ENCODE data around the gene ITGA1.

The ITGA1 gene

DNA sequence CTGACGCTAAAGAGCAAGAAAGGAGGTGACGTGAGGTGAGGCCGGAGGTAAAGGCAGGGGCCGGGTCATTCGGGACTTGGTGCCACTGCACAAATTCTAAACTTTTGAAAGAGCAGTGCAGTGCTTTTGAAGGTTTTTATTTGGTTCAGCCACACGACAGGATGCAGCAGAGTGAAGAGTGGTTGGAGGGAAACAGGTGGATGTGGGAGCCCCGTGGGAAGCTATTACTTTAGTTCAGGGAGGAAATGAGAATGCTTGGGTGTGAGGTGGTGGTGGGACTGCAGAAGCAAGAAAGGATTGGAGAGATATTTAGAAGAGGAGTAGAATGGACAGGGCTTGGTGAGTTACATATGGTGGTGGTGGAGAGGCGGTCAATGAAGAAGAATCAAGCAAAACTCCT, 136.7 kb downstream of the ITGA1 start:
- H3K4me1 ChIP-seq (ENCODE audit: control insufficient read depth, insufficient read depth, low read length): no peaks in the 10 kb centered on the region; the same call in 1 of the 2 replicates
- H3K9ac ChIP-seq (ENCODE audit: low read depth, low read length): no peak overlapping the region
- no peaks in the 10 kb centered on the region for H3K9me3 ChIP-seq (ENCODE audit: control insufficient read depth, insufficient read depth, low read length)
- H3K27me3 ChIP-seq (ENCODE audit: control insufficient read depth, insufficient read depth, low read length): no peaks in the 10 kb centered on the region
- no peak overlapping the region for H3K4me3 ChIP-seq (ENCODE audit: low read depth, low read length)
- no peaks in the 10 kb centered on the region for H3K36me3 ChIP-seq (ENCODE audit: control insufficient read depth, insufficient read depth, low read length)
- no peak overlapping the region for H3K27ac ChIP-seq (ENCODE audit: low read depth, low read length)

DNA sequence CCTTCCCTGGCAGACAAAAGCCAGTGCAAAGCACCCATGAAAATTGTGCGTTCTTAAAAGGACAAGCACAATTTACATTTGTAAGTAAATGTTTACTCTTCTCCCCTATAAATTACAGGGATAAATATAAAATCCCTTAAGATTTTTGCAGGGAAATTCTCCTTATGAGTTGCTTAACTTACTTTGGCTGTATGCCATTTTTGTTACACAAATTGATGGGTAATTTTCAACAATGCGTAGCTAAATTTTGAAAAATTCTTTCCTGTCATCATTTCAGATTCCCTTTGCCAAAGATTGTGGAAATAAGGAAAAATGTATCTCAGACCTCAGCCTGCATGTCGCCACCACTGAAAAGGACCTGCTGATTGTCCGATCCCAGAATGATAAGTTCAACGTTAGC, 137.3 kb downstream of the ITGA1 start:
- no peaks in the 10 kb centered on the region; the same call in 1 of the 2 replicates for H3K4me1 ChIP-seq (ENCODE audit: control insufficient read depth, insufficient read depth, low read length)
- H3K27me3 ChIP-seq (ENCODE audit: control insufficient read depth, insufficient read depth, low read length): no peaks in the 10 kb centered on the region
- H3K4me3 ChIP-seq (ENCODE audit: low read depth, low read length): no peak overlapping the region
- H3K36me3 ChIP-seq (ENCODE audit: control insufficient read depth, insufficient read depth, low read length): no peaks in the 10 kb centered on the region
- no peaks in the 10 kb centered on the region for H3K9me3 ChIP-seq (ENCODE audit: control insufficient read depth, insufficient read depth, low read length)
- no peak overlapping the region for H3K9ac ChIP-seq (ENCODE audit: low read depth, low read length)
- H3K27ac ChIP-seq (ENCODE audit: low read depth, low read length): no peak overlapping the region

DNA sequence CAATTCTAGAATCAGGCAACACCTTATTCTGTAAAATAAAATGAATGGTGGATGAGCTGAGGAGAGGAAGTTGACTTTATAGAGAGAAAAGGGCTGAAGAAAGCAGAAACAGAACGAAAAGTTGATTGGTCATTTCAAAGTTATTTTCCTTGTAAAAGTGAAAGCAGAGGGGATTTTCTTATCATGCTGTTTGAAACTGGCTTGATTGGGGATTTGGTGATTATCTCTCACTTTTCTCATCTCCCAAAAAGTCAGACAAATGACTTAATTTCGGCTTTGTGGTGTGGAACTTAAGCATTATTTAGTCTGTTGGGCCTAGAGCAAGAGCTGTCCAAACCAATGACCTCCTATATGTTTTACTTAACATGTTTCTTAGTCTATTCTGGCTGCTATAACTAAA, 141.0 kb downstream of the ITGA1 start:
- H3K9ac ChIP-seq (ENCODE audit: low read depth, low read length): no peak overlapping the region
- H3K36me3 ChIP-seq (ENCODE audit: control insufficient read depth, insufficient read depth, low read length): no peaks in the 10 kb centered on the region
- H3K4me3 ChIP-seq (ENCODE audit: low read depth, low read length): no peak overlapping the region
- H3K27ac ChIP-seq (ENCODE audit: low read depth, low read length): no peak overlapping the region
- H3K4me1 ChIP-seq (ENCODE audit: control insufficient read depth, insufficient read depth, low read length): no peaks in the 10 kb centered on the region
- no peaks in the 10 kb centered on the region for H3K9me3 ChIP-seq (ENCODE audit: control insufficient read depth, insufficient read depth, low read length)
- no peaks in the 10 kb centered on the region for H3K27me3 ChIP-seq (ENCODE audit: control insufficient read depth, insufficient read depth, low read length)

DNA sequence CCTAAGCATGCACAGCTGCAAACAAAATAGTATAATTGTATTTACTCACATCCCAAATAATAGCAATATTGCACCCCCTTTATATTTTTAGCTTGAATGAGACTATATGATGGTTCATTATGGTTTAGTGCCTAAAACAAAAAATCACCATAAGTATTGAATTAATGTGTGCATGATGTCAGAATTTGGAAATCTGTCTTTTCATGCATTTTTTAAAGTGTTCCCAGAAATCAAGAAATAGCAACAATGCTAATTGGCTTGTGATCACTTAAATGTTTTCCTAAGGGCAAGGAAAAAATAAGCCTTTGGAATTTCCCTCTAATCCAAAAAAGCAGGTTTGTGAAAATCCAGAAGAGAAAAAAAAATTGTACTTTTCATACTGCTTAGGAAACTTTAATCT, 150.5 kb downstream of the ITGA1 start:
- no peak overlapping the region for H3K4me3 ChIP-seq (ENCODE audit: low read depth, low read length)

DNA sequence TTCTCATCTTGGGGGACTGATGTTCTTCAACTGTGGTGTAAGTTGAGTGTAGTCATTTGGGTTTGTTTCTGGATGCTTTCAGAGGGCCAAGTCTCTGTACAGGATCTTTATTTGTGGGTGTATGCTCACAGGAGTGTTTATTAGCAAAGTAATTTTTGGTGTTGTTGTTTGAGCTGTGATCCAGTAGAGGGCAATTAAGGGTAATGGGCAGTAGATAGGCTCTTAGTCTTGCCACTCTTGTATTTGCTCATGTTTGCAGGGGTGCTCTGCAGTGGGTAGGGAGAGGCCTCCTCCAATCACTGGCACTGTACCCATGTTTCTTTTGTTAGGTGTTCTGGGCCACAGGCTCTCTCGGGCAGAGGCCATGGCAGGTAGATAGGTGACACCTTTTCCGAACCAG, 155.6 kb downstream of the ITGA1 start:
- H3K27me3 ChIP-seq (ENCODE audit: control insufficient read depth, insufficient read depth, low read length): no peaks in the 10 kb centered on the region
- no peak overlapping the region for H3K9ac ChIP-seq (ENCODE audit: low read depth, low read length)

More for the DNA sequence above, 150.5 kb downstream of the ITGA1 start:
- H3K36me3 ChIP-seq (ENCODE audit: control insufficient read depth, insufficient read depth, low read length): no peaks in the 10 kb centered on the region
- H3K9me3 ChIP-seq (ENCODE audit: control insufficient read depth, insufficient read depth, low read length): no peaks in the 10 kb centered on the region
- H3K9ac ChIP-seq (ENCODE audit: low read depth, low read length): no peak overlapping the region
- no peak overlapping the region for H3K27ac ChIP-seq (ENCODE audit: low read depth, low read length)
- H3K27me3 ChIP-seq (ENCODE audit: control insufficient read depth, insufficient read depth, low read length): no peaks in the 10 kb centered on the region
- H3K4me1 ChIP-seq (ENCODE audit: control insufficient read depth, insufficient read depth, low read length): peaks cover 5% of the 10 kb centered on the region; the same call in 1 of the 2 replicates

DNA sequence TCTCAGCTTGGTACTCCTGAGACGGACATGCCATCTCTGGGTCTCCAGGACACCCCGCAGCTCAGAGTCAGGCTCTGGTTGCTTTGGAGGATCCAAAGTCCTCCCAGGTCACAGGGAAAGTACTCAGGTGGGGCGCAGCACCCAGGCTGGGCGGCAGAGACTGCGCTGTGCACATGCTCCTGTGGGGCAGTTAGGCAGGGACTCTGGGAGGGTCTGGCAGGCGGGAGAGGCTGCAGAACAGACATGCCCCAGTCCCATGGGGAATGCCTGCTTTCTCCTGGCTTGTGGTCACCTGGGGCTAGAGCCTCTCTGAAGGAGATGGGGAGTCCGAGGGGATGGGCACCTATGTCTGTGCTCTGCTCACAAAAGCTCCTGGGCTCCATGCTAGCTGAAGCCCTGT, 156.1 kb downstream of the ITGA1 start:
- H3K36me3 ChIP-seq (ENCODE audit: control insufficient read depth, insufficient read depth, low read length): no peaks in the 10 kb centered on the region
- no peaks in the 10 kb centered on the region for H3K4me1 ChIP-seq (ENCODE audit: control insufficient read depth, insufficient read depth, low read length)
- no peaks in the 10 kb centered on the region for H3K9me3 ChIP-seq (ENCODE audit: control insufficient read depth, insufficient read depth, low read length)
- H3K27me3 ChIP-seq (ENCODE audit: control insufficient read depth, insufficient read depth, low read length): no peaks in the 10 kb centered on the region
- H3K4me3 ChIP-seq (ENCODE audit: low read depth, low read length): no peak overlapping the region
- H3K27ac ChIP-seq (ENCODE audit: low read depth, low read length): no peak overlapping the region
- H3K9ac ChIP-seq (ENCODE audit: low read depth, low read length): no peak overlapping the region

More for the DNA sequence above, 155.6 kb downstream of the ITGA1 start:
- no peak overlapping the region for H3K27ac ChIP-seq (ENCODE audit: low read depth, low read length)
- no peaks in the 10 kb centered on the region for H3K4me1 ChIP-seq (ENCODE audit: control insufficient read depth, insufficient read depth, low read length)
- no peaks in the 10 kb centered on the region for H3K36me3 ChIP-seq (ENCODE audit: control insufficient read depth, insufficient read depth, low read length)
- no peaks in the 10 kb centered on the region for H3K9me3 ChIP-seq (ENCODE audit: control insufficient read depth, insufficient read depth, low read length)
- no peak overlapping the region for H3K4me3 ChIP-seq (ENCODE audit: low read depth, low read length)

DNA sequence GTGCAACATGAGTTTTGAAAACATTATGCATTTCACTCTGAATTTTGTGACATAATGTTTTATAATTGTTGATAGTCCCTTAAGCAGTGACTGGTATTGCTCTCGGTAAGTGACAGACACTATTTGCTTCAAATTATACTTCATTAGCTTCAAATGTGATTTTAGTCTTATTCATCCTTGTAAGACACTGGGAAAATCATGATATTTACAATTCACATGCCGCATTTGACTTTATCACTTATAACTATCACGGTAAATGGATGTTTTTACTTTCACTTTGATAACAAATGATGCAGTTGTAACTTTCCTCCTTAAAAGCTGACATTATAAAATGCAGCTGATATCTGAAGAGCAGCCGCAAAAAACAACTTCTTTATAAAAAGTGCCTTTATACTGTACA, 157.3 kb downstream of the ITGA1 start:
- H3K36me3 ChIP-seq (ENCODE audit: control insufficient read depth, insufficient read depth, low read length): no peaks in the 10 kb centered on the region
- no peaks in the 10 kb centered on the region for H3K9me3 ChIP-seq (ENCODE audit: control insufficient read depth, insufficient read depth, low read length)
- no peak overlapping the region for H3K4me3 ChIP-seq (ENCODE audit: low read depth, low read length)
- H3K27me3 ChIP-seq (ENCODE audit: control insufficient read depth, insufficient read depth, low read length): no peaks in the 10 kb centered on the region
- H3K4me1 ChIP-seq (ENCODE audit: control insufficient read depth, insufficient read depth, low read length): no peaks in the 10 kb centered on the region
- no peak overlapping the region for H3K9ac ChIP-seq (ENCODE audit: low read depth, low read length)
- H3K27ac ChIP-seq (ENCODE audit: low read depth, low read length): no peak overlapping the region

DNA sequence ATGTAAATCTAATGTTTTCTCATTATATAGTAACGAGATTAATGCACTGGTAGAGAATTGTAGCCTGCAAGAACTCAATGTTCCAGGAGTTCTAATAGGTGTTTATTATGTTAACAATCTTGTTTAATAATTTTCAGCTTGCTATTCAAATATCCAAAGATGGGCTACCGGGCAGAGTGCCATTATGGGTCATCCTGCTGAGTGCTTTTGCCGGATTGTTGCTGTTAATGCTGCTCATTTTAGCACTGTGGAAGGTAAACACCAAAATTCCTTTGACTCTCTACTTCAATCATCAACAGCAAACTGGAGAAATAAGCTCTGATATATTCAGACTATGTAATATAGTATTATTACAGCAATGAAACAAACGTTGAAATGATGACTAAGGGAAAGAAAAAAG, 159.5 kb downstream of the ITGA1 start:
- H3K27ac ChIP-seq (ENCODE audit: low read depth, low read length): no peak overlapping the region

DNA sequence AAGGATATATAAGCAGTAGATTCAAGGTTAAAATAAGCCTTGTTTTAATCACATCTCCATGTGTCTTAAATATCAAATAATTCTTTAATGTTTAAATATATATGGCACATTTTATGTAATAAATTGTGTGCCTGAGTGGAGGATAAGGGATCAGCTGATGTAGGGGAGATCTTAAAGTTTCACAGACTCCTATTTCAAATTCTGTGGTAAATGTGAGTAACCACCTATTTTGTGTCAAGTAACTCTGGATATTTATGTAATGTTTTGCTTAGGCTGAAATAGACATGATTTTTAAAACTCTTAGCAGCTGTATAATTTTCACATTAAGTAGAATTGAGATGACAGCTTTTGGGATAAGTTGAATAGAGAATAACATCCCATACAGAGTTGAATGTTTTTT, 160.1 kb downstream of the ITGA1 start:
- H3K9me3 ChIP-seq (ENCODE audit: control insufficient read depth, insufficient read depth, low read length): no peaks in the 10 kb centered on the region
- no peaks in the 10 kb centered on the region for H3K36me3 ChIP-seq (ENCODE audit: control insufficient read depth, insufficient read depth, low read length)
- no peaks in the 10 kb centered on the region for H3K27me3 ChIP-seq (ENCODE audit: control insufficient read depth, insufficient read depth, low read length)
- H3K9ac ChIP-seq (ENCODE audit: low read depth, low read length): no peak overlapping the region
- H3K4me1 ChIP-seq (ENCODE audit: control insufficient read depth, insufficient read depth, low read length): no peaks in the 10 kb centered on the region
- no peak overlapping the region for H3K4me3 ChIP-seq (ENCODE audit: low read depth, low read length)
- H3K27ac ChIP-seq (ENCODE audit: low read depth, low read length): no peak overlapping the region

More for the DNA sequence above, 159.5 kb downstream of the ITGA1 start:
- Histone ChIP-seq H3K27me3 (ENCODE audit: control insufficient read depth, insufficient read depth, low read length) (no peaks in the 10 kb centered on the region), H3K4me3 (ENCODE audit: low read depth, low read length) (no peak overlapping the region), H3K4me1 (ENCODE audit: control insufficient read depth, insufficient read depth, low read length) (no peaks in the 10 kb centered on the region), H3K9ac (ENCODE audit: low read depth, low read length) (no peak overlapping the region), H3K9me3 (ENCODE audit: control insufficient read depth, insufficient read depth, low read length) (no peaks in the 10 kb centered on the region), H3K36me3 (ENCODE audit: control insufficient read depth, insufficient read depth, low read length) (no peaks in the 10 kb centered on the region)

DNA sequence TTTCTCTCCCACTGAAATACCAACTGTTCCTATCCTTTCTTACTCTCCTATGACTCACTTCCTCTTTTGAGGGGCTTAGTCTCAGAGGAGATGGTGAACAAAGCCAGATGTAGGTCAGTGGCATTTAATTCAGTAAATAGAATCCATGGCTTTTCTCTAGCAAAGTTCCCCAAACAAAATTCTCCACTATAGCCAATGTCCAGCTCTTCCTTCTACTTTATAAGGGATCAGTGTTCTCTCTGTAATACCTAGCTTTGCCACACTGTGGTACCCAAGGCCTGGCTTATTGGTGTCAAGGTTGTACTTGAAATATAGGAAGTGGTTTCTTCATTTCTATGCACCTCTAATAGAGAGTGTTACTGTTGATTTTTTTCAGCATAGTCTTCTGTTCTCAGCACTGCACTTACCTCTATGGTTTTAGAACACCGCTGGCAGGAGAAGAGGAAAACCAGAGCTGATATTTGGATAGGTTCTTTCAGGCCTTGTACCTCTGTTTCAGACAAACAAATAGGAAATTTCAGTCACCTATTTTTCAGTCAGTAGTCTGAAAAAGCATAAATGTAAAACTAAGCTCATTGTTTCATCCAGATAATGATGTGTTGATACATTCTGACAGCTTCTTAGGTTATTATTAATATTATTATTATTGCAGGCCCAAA, 160.8 kb downstream of the ITGA1 start:
- Histone ChIP-seq H3K4me3 (ENCODE audit: low read depth, low read length) (no peak overlapping the region), H3K9ac (ENCODE audit: low read depth, low read length) (no peak overlapping the region), H3K27me3 (ENCODE audit: control insufficient read depth, insufficient read depth, low read length) (no peaks in the 10 kb centered on the region), H3K36me3 (ENCODE audit: control insufficient read depth, insufficient read depth, low read length) (no peaks in the 10 kb centered on the region), H3K9me3 (ENCODE audit: control insufficient read depth, insufficient read depth, low read length) (no peaks in the 10 kb centered on the region), H3K27ac (ENCODE audit: low read depth, low read length) (peak overlapping the region; percentile 19), H3K4me1 (ENCODE audit: control insufficient read depth, insufficient read depth, low read length) (no peaks in the 10 kb centered on the region)

DNA sequence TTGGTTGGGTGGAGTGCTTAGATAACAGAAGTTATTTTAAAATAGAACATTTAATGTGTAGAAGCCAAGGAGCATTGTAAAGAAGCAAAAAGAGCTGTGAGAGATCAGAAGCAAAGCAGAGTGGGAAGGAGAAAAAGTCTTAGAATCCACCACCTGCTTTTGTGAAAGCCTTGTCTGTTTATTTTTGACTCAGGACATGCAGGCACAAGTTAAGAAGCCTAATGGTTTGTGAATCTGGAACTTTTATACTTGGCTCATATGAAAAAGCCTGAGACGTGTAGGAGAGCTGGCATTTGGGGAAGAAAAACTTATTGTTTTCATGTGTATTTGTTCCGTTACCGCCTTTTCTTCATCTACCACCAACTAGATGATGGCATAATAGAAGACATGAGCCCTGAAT, 163.0 kb downstream of the ITGA1 start:
- no peaks in the 10 kb centered on the region for H3K4me1 ChIP-seq (ENCODE audit: control insufficient read depth, insufficient read depth, low read length)
- no peak overlapping the region for H3K4me3 ChIP-seq (ENCODE audit: low read depth, low read length)
- H3K36me3 ChIP-seq (ENCODE audit: control insufficient read depth, insufficient read depth, low read length): no peaks in the 10 kb centered on the region
- H3K9me3 ChIP-seq (ENCODE audit: control insufficient read depth, insufficient read depth, low read length): no peaks in the 10 kb centered on the region
- H3K27me3 ChIP-seq (ENCODE audit: control insufficient read depth, insufficient read depth, low read length): no peaks in the 10 kb centered on the region
- H3K27ac ChIP-seq (ENCODE audit: low read depth, low read length): no peak overlapping the region
- no peak overlapping the region for H3K9ac ChIP-seq (ENCODE audit: low read depth, low read length)

Data from HUES48 (cell line).